Activated T-cell treated with anti-CD3 and anti-CD28 coated beads for 1 hour (primary cell): Measurements from ENCODE around the gene FGF5.
"Not testable (repeated sequence)": the region's sequence is repeated elsewhere in the genome, so short reads cannot be mapped to it uniquely, and the experiment has no call there.

Source experiments
- DNase-seq: peaks from one replicate; pipeline ENCODE4 v3.0.0-alpha.2; 2020; ENCODE audit warnings: low read depth

Gene FGF5

DNA sequence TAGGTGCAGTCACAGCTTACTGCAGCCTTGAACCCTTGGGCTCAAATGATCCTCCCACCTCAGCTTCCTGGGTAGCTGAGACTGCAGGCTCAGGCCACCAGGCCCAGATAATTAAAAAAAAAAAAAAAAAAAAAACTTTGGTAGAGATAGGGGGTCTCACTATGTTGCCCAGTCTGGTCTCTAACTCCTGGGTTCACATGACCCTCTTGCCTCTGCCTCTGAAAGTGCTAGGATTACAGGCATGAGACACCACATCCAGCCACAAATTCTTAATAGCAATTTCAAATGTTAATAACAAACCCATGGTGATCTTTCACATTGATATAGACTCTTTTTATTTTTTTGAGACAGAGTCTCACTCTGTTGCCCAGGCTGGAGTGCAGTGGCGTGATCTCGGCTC lies 12.3 kb upstream of the FGF5 start:
- DNase-seq: no peak

- no peak for DNase-seq
Measured at GRCh38 chr4:80255329-80256095, 11.0 kb upstream of the FGF5 start.

DNA sequence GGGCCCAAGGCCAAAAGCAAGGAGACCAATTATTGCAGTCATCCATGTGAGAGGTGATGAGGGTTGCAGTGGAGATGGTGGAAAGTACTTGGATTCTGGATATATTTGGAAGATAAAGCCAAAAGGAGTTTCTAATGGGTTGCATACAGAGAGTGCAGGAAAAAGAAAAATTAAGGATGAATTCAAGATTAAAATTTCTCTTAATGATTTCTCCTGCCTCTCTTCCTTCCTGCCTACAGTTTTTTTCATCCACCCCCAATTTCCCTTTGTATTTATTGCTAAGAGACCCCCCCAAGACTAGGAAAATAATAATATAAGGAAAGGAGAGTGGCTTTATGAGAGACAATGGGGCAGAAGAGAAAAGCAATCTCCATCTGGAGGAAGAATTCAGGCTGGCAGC lies 8.6 kb upstream of the FGF5 start:
- no peak for DNase-seq

- DNase-seq: no peak
Measured at GRCh38 chr4:80259012-80259411, 7.5 kb upstream of the FGF5 start.

DNA sequence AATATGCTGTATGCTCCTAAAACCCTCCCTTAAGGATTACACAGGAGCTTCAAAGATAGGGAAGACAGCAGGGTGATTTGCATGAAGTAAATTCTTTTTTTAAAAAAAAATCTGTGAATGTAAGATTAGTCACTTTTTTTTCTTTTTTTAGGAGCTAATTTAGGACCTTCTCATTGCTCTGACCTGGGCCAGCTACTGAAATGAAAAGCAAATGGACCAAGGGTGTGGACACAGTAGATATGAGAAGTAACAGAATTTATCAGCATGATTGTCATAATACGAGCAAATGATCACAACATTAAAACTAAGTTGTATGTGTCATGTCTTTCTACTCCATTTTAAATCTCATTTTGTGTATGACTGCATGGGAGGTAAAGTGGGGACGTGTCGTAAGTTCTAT lies 6.6 kb upstream of the FGF5 start:
- DNase-seq: no peak

DNA sequence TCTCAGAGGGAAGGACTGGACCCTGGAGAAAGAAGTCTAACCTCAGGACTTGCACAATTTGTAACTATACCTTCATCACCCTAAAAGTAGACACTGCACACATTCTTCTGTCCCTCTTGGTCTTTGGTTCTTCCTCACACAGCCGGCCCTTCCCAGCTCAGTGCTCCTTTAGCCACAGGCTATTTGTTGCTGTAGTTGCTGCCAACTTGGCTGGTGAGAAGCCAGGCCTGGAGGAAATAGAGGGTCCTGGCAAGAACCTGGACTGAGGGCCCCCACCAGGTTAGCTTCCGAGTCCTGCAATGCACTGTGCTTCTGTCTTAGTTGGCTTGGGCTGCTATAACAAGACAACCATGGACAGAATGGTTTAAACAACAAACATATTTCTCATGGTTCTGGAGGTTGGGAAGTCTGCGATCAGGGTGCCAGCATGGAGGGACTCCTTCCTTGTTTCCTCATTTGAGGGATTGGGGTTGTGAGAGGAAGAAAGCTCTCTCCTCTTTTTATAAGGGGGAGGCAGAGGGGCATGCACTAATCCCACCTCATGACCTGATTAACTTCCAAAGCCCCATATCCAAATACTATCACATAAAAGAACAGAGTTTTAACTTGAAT lies 4.4 kb upstream of the FGF5 start:
- DNase-seq: no peak

GRCh38 chr4:80263541-80264351 lies 2.7 kb upstream of the FGF5 start:
- DNase-seq: no peak

DNA sequence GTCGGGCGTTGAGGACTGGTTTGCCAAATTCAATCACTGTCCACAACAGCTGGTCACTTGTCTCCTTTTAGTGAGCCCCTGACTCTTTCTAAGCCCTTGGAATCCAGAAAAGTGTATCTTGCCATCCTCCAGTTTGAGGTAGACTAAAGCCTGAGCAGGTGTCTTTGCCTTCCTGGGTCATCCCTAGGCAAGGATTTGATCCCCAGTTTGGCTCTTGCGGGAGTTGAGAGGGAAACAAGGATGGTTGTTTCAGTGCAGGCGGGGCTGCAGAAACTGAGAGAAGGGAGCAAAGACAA lies 2.2 kb upstream of the FGF5 start:
- DNase-seq: no peak

DNA sequence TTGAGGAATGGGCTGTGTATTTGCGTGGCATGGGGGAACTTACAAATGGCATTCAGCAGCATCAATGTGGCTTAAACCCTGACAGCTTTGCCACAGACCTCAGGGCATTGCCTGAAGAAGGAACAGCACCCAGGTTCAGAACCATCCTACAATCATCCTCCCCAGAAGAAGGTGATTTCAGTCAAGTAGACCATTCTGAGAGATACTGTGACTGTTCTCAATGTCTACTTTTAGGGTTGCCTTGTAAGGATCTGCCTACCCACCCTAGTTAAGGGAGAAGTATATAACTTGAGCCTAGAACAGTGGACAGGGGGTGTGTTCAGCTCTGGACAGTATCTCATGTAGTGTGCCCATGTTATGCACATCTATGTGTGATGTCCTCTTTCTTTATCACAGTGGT lies 1.6 kb upstream of the FGF5 start:
- DNase-seq: no peak

DNA sequence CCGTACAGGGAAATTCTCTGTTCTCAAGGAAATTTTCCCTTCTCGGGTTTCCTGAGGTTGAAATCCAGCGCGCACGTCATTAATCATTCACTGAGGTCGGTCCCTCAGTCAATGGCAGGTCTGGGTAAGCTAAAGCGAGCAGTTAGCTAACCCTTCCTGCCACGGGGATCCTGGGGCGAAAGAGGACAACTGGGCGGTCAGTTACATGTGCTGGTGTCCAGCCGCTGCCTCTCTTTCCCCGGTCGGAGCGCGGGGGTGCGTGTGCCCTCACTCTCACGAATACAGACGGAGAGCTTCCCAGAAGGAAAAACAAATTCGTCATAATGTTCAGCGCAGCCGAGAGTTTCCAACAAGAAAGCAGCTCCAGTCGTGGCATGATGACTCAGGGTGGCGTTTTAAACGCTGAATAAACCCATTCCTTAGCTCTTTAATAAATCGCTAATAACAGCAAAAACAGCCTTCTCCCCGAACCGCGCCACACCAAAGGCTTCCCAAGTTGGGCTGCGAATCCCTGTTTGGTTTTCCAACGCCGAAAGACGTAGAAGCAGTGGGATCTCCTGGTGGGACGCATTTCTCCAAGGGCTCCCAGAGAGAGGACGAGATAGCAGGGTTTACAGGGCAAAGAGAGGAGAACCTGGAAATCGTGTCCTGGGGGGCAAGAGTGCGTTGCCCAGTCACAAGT lies 752 bp upstream of the FGF5 start:
- DNase-seq: no peak

- DNase-seq: no peak
Measured at GRCh38 chr4:80266902-80267380, 477 bp downstream of the FGF5 start.

DNA sequence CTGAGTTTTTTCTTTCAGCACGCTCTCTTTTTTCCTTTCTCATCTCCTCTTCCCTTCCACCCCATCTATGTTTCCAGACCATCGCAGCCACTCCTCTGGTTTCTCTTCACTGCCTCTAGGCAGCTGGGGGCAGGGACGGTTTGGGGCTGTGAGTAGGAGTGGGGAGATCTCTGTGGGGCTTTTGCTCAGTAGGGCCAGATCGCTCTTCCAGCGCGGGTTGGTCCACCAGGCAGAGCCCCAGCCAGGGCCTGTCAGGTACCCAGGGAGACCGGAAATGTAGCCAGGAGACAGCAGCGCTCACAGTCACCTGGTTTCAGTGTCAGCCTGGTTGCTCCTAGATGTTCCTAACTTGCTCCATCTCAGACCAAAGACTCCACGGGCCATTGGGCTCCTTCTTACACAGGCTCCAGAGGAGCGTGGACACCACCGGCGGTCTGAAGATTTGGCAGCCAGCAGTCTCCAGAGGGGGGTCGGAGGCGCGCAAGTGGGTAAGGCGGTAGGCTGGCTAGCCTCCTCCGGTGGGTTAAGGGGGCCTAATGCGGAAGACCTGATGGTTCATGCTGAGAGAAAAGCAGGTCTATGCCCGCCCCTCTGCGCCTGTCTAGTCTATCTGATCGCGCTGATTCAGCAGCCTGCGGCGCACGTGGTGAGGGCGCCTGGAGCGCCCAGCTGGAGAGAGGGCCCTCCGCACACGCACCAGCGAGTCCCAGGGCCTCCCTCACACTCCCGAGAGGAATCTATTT lies 1.8 kb downstream of the FGF5 start:
- DNase-seq: no peak

GRCh38 chr4:80268936-80269335 lies 2.5 kb downstream of the FGF5 start:
- DNase-seq: no peak

- DNase-seq: no peak
Measured at GRCh38 chr4:80270321-80270720, 3.9 kb downstream of the FGF5 start.

DNA sequence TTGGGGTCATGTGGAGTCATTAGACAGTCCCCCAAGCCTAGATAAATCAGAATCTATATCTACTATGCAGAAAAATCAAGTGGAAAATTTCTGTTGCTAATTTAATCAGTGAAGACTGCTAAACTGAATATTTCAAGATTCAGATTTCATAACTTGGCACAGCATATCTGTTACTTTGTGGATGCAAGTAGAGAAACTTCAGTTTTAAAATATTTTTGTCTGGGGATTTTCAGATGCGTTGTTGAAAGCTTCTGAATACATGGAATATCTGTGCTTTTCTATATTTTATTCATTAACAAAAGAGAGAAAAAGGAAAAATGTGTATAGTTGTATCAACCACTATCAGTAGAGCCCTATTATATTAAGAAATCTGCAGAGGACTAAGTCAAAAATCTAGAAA lies 4.4 kb downstream of the FGF5 start:
- DNase-seq: no peak

DNA sequence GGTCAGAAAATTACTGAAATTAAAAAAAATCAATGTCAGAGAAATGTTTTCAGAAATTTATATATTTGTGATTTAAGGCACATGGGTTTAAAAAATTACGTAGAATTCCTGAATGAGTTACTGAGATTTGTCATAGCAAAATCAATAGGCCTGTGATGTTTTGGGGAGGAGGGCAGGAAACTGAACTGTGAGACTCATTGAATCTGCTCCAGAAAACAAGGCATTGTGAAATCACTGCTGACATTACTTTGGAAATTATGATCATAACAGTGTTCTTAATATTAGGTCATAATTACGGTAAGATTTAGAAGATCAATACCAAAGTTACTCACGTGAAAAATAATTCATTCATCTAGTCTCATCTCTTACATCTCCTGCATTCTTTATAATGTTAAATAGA lies 5.3 kb downstream of the FGF5 start:
- no peak for DNase-seq

GRCh38 chr4:80276931-80277330 lies 10.5 kb downstream of the FGF5 start:
- no peak for DNase-seq

- DNase-seq: no peak
Measured at GRCh38 chr4:80279751-80280150, 13.3 kb downstream of the FGF5 start.

GRCh38 chr4:80286451-80286850 lies 20.0 kb downstream of the FGF5 start:
- no peak for DNase-seq

DNA sequence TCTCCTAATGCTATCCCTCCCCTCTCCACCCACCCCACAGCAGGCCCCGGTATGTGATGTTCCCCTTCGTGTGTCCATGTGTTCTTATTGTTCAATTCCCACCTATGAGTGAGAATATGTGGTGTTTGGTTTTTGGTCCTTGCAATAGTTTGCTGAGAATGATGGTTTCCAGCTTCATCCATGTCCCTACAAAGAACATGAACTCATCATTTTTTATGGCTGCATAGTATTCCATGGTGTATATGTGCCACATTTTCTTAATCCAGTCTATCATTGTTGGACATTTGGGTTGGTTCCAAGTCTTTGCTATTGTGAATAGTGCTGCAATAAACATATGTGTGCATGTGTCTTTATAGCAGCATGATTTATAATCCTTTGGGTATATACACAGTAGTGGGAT lies 24.2 kb downstream of the FGF5 start:
- DNase-seq: not testable (repeated sequence)

GRCh38 chr4:80294206-80294605 lies 27.7 kb downstream of the FGF5 start:
- DNase-seq: no peak

- no peak for DNase-seq
Measured at GRCh38 chr4:80295336-80295735, 28.9 kb downstream of the FGF5 start.
